Measurements from ENCODE around the gene AUNIP.

AUNIP gene

DNA sequence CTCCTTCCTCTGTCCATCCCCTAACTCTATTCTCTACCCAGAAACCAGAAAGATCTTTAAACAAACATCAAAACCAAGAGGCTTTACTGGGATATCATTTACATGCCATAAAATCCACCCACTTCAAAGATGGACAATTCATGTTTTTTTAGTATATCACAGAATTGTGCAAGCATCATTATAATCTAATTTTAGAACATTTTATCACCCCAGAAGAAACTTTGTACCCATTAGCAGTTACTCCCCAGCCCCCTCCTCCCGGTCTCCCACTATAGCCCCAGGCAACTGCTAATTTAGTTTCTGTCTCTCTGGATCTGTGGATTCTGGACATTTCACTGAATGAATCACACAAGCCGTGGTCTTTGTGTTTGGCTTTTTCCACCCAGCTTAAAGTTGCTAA is 64.0 kb downstream of the AUNIP start:
- no peak for DNase-seq (ENCODE audit: low read depth in 2 of 2)

DNA sequence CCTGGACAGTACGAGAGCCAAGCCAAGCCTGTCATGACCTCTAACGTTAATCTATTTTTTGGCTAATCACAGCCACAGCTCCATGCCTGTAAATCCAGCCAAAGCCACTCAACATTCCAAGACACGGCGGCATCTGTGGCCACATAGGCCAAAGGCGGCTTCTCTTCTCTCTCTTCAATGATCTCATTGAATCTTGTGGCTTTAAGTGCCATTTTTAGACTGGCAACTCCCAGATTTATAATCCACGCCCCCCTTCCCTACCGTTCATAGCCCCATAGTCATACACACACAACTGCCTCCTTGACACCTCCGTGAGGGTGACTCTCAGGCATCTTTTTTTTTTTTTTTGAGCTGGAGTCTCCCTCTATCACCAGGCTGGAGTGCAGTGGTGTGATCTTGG is 64.9 kb downstream of the AUNIP start:
- DNase-seq (ENCODE audit: low read depth in 2 of 2), result no peak

DNA sequence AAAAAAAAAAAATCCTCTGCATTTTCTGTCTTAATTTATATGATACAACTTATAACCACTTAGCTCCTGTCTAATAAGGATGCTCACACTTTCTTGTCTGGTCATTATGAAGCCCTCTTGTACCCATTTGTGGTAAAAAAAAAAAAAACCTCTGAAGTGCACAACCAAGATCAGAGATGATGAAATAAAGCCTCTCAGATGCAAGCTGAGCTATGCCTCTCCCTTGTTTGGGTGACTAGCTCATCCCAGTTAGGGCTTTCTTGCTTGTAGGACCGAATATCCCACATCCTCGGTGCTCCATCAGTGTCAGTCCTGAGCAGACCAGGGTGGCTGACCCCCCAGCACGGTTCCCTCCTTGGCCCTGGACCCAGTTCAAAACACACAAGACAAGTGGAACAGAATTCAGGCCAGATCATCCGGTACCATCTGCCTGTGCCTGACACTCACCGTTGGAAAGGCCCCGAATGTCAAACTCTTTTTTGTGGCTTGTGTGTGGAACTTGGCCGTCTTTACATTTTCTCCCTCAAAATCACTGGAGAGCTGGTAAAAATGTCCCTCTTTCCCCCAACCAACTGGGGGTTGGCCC is 65.6 kb downstream of the AUNIP start:
- DNase-seq (ENCODE audit: low read depth in 2 of 2), result no peak

DNA sequence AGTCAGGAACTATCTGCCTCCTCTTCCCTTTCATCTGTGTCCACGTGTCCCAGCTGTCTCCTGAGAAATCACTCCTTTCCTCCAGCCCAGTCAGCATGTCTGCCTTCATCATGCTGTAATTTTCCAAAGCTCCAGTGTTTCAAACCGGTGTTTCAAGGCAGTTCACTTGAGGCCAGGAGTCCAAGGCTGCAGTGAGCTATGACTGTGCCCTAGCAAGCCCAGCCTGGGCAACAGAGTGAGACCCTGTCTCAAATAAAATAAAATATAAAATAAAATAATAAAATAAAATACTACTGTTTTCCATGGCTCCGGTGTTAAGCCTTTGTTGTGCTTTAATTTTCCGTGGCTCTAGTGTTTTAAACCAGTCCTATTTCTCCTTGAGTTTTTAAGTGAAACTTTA is 67.1 kb downstream of the AUNIP start:
- DNase-seq (ENCODE audit: low read depth in 2 of 2), result no peak

DNA sequence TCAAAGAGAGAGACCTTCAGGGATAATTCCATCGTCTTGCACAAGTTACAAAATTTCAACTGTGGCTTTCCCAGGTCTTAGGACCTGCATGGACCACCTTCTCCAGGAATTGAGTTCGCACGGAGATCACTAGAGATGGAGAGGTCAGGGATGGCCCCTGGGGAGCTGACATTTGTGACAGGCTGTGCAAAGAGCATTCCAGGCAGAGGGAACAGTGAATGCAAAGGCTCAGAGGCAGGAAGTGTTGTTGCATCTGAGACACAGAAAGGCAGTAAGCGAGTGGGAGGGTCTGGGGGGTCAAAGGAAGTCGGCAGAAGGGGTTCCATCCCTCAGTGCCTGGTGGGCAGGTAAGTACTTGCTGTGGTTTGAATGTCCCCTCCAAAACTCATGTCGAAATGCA is 68.8 kb downstream of the AUNIP start:
- no peak for DNase-seq (ENCODE audit: low read depth in 2 of 2)

DNA sequence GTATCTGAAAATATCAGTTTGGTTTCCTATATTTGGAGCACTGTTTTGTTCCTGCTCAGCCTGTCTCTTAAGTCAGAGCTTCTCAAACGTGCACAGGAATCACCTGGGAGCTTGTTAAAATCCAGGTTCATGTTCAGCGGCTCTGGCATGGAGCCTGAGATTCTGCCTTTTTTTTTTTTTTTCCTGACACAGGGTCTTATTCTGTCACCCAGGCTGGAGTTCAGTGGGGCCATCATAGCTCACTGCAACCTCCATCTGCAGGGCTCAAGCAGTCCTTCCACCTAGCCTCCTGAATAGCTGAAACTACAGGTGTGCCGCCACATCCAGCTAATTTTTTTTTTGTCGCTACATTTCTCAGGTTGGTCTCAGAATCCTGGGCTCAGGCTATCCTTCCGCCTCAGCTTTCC is 71.5 kb downstream of the AUNIP start:
- DNase-seq (ENCODE audit: low read depth in 2 of 2), result no peak

DNA sequence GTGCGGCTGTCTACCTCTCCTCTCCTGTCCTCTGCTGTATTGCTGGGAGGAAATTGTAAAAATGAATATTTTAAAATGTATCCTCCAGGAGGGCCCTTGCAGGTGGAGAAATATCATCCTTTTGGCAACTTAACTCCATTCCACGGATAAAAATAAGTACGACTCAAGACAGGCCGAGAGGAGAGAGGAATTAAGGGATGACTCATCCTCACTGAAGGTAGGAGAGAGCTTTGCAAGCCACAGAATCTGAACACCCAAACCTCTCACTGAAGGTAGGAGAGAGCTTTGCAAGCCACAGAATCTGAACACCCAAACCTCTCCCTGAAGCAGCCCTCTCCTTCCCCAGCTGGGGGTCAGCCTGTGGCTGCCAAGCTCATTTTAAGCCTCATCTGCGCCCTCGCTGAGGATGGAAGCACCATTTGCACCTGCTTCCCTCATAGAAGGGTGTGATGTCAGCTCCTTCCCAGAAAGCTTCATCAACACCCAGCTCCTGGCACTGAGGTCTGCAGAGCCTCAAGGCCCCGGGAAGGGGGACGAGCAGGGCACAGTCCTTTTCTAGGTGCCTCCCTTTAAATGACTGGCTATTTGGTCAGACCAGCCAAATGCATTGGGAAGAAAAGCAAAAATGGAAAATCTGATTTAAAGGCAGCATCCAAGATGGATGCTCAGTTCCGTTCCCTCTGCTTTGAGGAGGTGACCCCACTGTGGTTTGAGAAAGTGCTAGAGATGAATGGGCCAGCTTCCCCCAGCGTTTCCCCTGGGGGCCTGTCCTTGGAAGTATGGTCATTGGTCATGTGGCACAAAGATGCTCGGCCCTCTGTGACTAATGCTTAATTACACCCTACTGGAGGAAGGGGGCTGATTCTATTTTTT is 72.1 kb downstream of the AUNIP start:
- no peak for DNase-seq (ENCODE audit: low read depth in 2 of 2)

DNA sequence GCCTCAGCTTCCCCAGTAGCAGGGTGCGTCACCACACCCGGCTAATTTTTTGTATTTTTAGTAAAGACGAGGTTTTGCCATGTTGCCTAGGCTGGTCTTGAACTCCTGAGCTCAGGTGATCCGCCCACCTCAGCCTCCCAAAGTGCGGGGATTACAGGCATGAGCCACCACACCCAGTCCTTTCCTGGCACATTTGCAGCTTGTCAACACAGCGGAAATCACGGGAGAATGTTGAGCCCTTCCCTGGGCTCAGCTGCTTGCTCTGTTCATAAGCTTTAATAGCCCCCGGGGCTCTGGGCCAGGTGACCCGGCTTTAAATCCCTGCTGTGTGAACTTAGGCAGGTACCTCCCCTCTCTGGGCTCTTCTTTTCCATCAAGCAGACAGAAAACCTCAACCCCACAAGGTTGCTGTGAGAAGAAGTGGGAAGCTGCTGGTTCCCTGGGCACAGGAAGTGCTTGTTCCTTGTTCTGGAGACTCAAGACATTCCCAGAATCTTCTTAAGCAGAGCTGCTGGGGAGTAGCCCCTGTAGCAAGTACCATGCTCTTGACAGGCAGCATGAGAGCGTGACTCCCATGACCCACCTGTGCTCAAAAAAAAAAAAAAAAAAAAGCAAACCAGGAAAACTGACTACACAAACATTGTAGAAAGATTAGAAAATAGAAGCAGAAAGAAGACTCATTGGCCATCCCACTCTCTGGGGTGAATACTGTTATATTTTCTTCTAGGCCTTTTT is 73.8 kb downstream of the AUNIP start:
- no peak for DNase-seq (ENCODE audit: low read depth in 2 of 2)

DNA sequence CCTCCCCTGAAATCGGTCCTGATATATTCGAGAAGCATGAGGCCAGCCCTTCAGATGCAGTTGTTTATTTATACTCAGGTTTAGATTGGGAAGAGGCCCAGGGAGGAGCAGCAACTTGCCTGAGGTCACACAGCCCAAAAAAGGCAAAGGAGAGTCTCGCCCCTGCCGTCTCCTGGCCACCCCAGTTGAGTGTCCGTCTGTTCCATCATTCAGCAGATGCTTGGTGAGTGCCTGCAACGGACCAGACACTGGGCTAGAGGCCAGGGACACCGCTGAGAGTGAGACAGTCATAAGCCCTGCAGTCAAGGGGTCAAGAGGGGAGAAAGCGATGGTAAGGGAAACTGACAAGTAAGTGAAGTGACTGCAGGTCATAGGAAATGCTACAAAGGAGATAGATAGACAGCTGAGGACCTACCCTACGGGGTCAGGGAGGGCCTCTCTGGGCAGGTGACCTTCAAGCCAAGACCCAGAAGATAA is 74.6 kb downstream of the AUNIP start:
- DNase-seq (ENCODE audit: low read depth in 2 of 2), result no peak
